Skeletal muscle tissue (tissue), 4 donors: Measurements from ENCODE around the gene PKD1. TPM values are rescaled to one million over a fixed set of nuclear protein-coding genes. Genes with fewer than 3 reads are reported as not detected.
A peak's percentile ranks its signal among the peaks of the same experiment; 100 is the strongest.

Experiments
- H3K27ac ChIP-seq: one replicate; pipeline ENCODE4 v1.7.0; 2013; ENCODE audit warnings: mild to moderate bottlenecking, low read depth, low read length, inconsistent platforms
- H3K27me3 ChIP-seq, 3 donors: one replicate each; pipeline ENCODE4 v1.7.0; 2013; ENCODE audit warnings: low read length in 3 of 3; ENCODE audit not compliant: control insufficient read depth in 3 of 3, insufficient read depth in 3 of 3
- H3K36me3 ChIP-seq, 3 donors: one replicate each; pipeline ENCODE4 v1.7.0; 2013; ENCODE audit warnings: low read length in 3 of 3; ENCODE audit not compliant: control insufficient read depth in 3 of 3, insufficient read depth in 3 of 3
- H3K4me1 ChIP-seq, 3 donors: one replicate each; pipeline ENCODE4 v1.7.0; 2013; ENCODE audit warnings: low read length in 3 of 3, mild to moderate bottlenecking in 3 of 3; ENCODE audit not compliant: control insufficient read depth in 3 of 3, insufficient read depth in 3 of 3
- H3K4me3 ChIP-seq, 3 donors: one replicate each; pipeline ENCODE4 v1.7.0; 2013; ENCODE audit warnings: low read length in 3 of 3
- H3K9ac ChIP-seq, 3 donors: one replicate each; pipeline ENCODE4 v1.7.0; 2013; ENCODE audit warnings: low read length in 3 of 3, mild to moderate bottlenecking in 3 of 3, moderate library complexity in 2 of 3, low read depth in 1 of 3
- H3K9me3 ChIP-seq, 3 donors: one replicate each; pipeline ENCODE4 v1.7.0; 2013; ENCODE audit warnings: low read length in 3 of 3; ENCODE audit not compliant: control insufficient read depth in 3 of 3
- total RNA-seq: library from RNA; depleted of rRNA; stranded (reverse); fragments of >200 nt; gene quantifications from one replicate; pipeline ENCODE4 v1.2.3, GENCODE V29; 2014
- donor health status: Osteomylitis.

Gene PKD1
- total RNA-seq, 1 donor from 2014 or later: 88.7 TPM

DNA sequence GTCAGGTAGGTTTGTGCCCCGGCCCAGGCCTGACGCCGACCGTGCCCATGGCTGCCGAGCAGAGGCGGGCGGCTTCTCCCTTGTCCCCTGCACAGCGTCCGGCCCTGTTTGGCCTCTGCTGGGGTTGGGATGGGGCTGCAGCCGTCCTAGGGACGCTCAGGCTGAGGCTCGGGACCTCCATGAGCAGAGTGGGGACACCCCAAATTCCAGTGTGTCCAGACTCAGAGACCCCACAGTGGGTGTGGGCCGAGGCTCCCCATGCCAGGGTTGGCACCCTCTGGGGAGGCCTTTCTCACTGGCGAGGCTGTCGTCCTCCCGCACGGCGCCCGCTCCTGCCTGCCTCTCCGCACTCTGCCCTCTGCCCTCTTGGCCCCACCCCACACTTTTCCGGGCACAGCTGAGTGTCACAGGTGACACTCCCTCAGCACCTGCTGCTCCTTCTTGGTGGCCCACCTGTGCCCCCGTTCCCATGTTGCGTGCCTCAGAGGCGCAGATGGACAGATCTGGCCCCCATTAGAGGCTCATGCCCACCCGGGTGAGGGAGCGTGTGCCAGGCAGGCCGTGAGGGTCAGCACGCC lies 36.0 kb upstream of the PKD1 start:
- Histone ChIP-seq H3K36me3 (peaks cover 36 to 49% (median 47%) of the 10 kb centered on the region in 3 donors), H3K27ac (no peak overlapping the region), H3K9ac (no peak overlapping the region), H3K4me1 (peaks cover 4 to 11% (median 9%) of the 10 kb centered on the region in 3 donors), H3K9me3 (no peaks in the 10 kb centered on the region), H3K27me3 (no peaks in the 10 kb centered on the region), H3K4me3 (no peak overlapping the region)

GRCh38 chr16:2170587-2171435 lies 35.1 kb upstream of the PKD1 start:
- peaks cover 4 to 14% (median 9%) of the 10 kb centered on the region in 3 donors for H3K4me1 ChIP-seq
- no peaks in the 10 kb centered on the region for H3K9me3 ChIP-seq
- peak overlapping the region; percentile 70 for H3K27ac ChIP-seq
- peak overlapping the region in 1 of 3 donors; percentile 35 for H3K4me3 ChIP-seq
- peaks cover 29 to 48% (median 42%) of the 10 kb centered on the region in 3 donors for H3K36me3 ChIP-seq
- peak overlapping the region in 2 of 3 donors; percentile 8 to 32 for H3K9ac ChIP-seq
- H3K27me3 ChIP-seq: no peaks in the 10 kb centered on the region

DNA sequence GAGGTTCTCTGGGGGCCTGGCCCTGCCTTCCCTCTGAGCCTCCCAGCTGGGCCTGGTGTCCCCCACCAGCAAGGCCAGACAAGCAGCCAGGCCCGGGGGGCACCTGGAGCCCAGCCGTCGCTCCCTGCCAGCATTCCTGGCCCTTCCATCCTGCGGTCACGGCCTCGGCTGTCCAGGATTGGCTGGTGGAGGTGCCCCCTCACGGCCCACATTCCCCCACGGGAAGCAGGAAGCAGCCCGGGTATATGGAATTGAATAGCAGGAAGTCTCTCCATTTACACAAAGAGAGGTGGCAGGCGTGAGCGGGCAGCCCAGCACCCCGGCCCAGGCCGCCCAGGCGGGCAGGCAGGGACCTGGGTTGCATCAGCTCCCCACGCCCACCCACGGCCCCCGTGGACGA lies 34.4 kb upstream of the PKD1 start:
- no peak overlapping the region for H3K4me3 ChIP-seq
- peak overlapping the region in 2 of 3 donors; percentile 32 to 66 for H3K9ac ChIP-seq
- H3K27ac ChIP-seq: peak overlapping the region; percentile 70

GRCh38 chr16:2167068-2167638 lies 31.5 kb upstream of the PKD1 start:
- Histone ChIP-seq H3K4me1 (peaks cover 4 to 14% (median 9%) of the 10 kb centered on the region in 3 donors), H3K36me3 (peaks cover 2 to 29% (median 19%) of the 10 kb centered on the region in 3 donors), H3K9me3 (no peaks in the 10 kb centered on the region), H3K9ac (no peak overlapping the region), H3K4me3 (no peak overlapping the region), H3K27ac (no peak overlapping the region), H3K27me3 (no peaks in the 10 kb centered on the region)

More for the DNA sequence above, 34.4 kb upstream of the PKD1 start:
- peaks cover 4 to 14% (median 9%) of the 10 kb centered on the region in 3 donors for H3K4me1 ChIP-seq
- peaks cover 22 to 42% (median 35%) of the 10 kb centered on the region in 3 donors for H3K36me3 ChIP-seq
- no peaks in the 10 kb centered on the region for H3K9me3 ChIP-seq
- no peaks in the 10 kb centered on the region for H3K27me3 ChIP-seq

GRCh38 chr16:2166263-2167067 lies 30.8 kb upstream of the PKD1 start:
- Histone ChIP-seq H3K27ac (no peak overlapping the region), H3K9ac (no peak overlapping the region), H3K27me3 (no peaks in the 10 kb centered on the region), H3K4me3 (no peak overlapping the region), H3K4me1 (peaks cover 7 to 20% (median 11%) of the 10 kb centered on the region in 3 donors), H3K9me3 (no peaks in the 10 kb centered on the region), H3K36me3 (peaks cover 2 to 23% (median 13%) of the 10 kb centered on the region in 3 donors)

- Histone ChIP-seq H3K9ac (no peak overlapping the region), H3K4me1 (peaks cover 10 to 23% (median 14%) of the 10 kb centered on the region in 3 donors), H3K4me3 (no peak overlapping the region), H3K9me3 (no peaks in the 10 kb centered on the region), H3K27ac (no peak overlapping the region), H3K27me3 (no peaks in the 10 kb centered on the region), H3K36me3 (peaks cover 2 to 20% (median 12%) of the 10 kb centered on the region in 3 donors)
Measured at GRCh38 chr16:2165861-2166260, 30.2 kb upstream of the PKD1 start.

GRCh38 chr16:2163211-2163881 lies 27.6 kb upstream of the PKD1 start:
- Histone ChIP-seq H3K27ac (no peak overlapping the region), H3K4me3 (no peak overlapping the region), H3K27me3 (no peaks in the 10 kb centered on the region), H3K36me3 (peaks cover 2 to 16% (median 9%) of the 10 kb centered on the region in 3 donors), H3K9ac (no peak overlapping the region), H3K9me3 (no peaks in the 10 kb centered on the region), H3K4me1 (peaks cover 14 to 28% (median 20%) of the 10 kb centered on the region in 3 donors)

DNA sequence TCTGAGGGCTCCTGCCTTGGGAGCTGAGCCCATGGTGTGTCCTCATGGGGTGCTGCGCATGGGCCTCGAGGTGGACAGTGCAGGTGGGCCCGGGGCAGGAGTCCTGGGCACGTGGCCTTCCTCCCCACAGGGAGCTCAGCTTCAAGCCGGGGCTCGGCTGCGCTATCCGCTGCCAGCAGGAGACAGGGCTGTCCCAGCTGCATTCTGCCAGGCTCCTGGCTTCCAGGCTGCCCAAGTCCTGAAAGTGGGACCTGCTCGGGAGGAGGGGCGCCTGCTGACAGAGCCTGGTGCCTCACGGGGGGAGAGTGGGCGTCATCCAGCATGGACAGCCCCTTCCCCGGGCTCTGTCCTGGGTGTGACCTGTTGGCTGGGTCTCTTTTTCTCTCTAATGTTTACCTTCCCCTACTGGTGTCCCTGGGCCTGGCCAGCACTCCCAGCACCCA lies 27.0 kb upstream of the PKD1 start:
- Histone ChIP-seq H3K9me3 (no peaks in the 10 kb centered on the region), H3K36me3 (peaks cover 0 to 12% (median 6%) of the 10 kb centered on the region in 3 donors), H3K27me3 (no peaks in the 10 kb centered on the region), H3K27ac (no peak overlapping the region), H3K9ac (no peak overlapping the region), H3K4me1 (peaks cover 20 to 34% (median 27%) of the 10 kb centered on the region in 3 donors), H3K4me3 (no peak overlapping the region)

DNA sequence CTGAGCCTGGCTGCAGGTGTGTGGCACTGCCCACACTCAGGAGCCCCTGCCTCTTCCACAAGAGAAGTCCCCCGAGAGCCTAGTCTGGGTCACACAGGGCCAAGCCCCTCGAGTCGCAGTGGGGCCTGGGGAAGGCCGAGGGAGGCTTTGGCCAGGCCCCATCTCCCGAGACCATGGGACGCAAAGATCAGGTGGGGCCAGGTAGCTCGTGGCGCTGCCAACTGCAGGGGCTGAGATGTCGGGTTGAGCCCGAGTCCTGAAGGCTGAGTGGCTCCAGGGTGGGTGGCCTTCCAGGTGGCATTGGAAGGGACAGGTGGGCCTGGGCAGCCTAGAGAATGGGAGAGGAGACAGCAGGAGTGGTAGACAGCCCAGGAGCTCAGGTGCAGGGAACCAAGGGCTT lies 26.2 kb upstream of the PKD1 start:
- H3K9me3 ChIP-seq: no peaks in the 10 kb centered on the region
- no peaks in the 10 kb centered on the region for H3K27me3 ChIP-seq
- H3K4me1 ChIP-seq: peaks cover 28 to 42% (median 34%) of the 10 kb centered on the region in 3 donors
- peak overlapping the region in 1 of 3 donors; percentile 38 for H3K9ac ChIP-seq
- peak overlapping the region; percentile 19 for H3K27ac ChIP-seq
- H3K36me3 ChIP-seq: peaks cover 0 to 10% (median 3%) of the 10 kb centered on the region in 3 donors
- no peak overlapping the region for H3K4me3 ChIP-seq
